Measurements from ENCODE around the gene SLC9A9.

DNA sequence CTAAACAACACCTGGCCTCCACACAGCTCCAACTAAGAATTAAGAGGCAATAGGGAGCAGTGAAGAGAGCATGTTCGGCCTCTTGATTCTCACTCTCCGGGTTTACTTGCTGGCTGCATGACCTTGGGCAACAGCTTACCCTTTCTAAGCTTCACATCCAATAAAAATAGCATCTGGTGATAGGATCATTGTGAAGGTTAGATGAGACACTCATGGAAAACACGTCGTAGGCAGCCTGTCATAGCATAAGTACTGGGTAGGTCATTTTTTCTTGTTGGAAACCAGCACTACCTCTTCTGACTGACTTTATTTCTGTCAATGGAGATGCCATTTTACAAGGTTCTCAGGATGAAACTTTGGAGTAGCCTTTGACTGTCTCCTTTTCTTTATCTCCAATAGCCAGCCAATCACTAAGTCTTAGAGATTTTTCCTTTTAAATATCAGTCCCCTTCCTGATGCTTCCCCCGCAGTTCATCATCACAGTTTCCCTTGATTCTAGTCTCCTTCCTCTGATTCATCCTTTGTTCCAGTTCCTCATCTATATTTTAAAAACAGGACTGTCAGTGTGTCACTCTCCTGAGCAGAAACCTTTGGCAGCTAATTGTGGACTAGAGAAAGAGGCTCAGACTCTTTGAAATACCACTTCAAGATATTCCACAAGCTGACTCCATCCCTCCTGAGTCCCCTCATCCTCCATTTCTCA, 271.5 kb downstream of the SLC9A9 start:
- TF ChIP-seq, protein P1, sequence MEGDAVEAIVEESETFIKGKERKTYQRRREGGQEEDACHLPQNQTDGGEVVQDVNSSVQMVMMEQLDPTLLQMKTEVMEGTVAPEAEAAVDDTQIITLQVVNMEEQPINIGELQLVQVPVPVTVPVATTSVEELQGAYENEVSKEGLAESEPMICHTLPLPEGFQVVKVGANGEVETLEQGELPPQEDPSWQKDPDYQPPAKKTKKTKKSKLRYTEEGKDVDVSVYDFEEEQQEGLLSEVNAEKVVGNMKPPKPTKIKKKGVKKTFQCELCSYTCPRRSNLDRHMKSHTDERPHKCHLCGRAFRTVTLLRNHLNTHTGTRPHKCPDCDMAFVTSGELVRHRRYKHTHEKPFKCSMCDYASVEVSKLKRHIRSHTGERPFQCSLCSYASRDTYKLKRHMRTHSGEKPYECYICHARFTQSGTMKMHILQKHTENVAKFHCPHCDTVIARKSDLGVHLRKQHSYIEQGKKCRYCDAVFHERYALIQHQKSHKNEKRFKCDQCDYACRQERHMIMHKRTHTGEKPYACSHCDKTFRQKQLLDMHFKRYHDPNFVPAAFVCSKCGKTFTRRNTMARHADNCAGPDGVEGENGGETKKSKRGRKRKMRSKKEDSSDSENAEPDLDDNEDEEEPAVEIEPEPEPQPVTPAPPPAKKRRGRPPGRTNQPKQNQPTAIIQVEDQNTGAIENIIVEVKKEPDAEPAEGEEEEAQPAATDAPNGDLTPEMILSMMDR (IDR thresholded peaks at IDR 0.05; ENCODE audit: low read depth, low read length), result no peak
- TF ChIP-seq EZH2phosphoT487 (IDR thresholded peaks at IDR 0.05; ENCODE audit: low read depth), result no peak
